ENCODE data around the gene APOL4. TPM values are rescaled to one million over a fixed set of nuclear protein-coding genes. Genes with fewer than 3 reads are reported as not detected.
"Not testable (repeated sequence)": the region's sequence is repeated elsewhere in the genome, so short reads cannot be mapped to it uniquely, and the experiment has no call there.

Gene APOL4
- total RNA-seq, 2 experiments from 2014 or later: 5.7 to 6.5 TPM

DNA sequence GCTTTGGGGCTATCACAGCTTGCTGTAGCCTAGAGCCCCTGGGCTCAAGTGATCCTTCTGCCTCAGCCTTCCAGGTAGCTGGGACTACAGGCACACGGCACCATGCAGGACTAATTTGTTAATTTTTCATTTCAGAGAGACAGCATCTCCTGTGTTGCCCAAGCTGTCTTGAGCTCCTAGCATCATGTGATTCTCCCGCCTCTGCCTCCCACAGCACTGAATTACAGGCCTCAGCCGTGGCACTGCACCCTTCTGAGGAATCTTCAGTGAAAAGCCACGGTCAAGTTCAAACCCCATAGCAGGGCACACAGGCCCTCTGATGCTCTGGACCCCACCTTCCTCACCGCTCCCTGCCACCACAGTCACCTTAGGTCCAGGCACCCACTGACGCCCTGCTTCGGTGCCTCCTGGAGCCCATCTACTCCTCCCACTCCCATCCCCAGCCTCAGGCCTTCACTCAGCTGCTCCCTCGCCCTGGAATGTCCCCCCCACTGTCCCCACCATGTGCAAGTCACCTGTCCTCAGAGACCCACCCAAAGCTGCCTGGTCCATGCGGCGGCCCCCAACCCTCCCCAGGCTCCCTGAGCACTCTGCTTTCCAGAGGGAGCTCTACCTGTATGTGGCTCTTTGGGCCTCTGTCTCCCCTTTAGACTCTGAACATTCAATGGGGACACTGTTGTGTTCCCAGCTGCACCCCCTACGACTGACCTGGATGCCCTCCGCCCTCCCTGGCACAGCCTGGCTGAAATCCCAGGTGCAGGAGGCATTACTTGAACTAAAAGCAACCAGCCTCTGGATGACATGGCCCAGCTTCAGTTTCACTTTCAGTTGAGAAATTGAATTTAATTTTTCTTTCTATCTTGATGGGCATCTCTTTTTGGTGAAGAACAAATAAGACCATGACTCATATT, 36.1 kb upstream of the APOL4 start:
- peaks cover 7% of the 10 kb centered on the region for H3K9me3 Mint-ChIP-seq
- peaks cover 51% of the 10 kb centered on the region for H3K4me1 Mint-ChIP-seq
- ATAC-seq (ENCODE audit: low read depth): no peak
- peaks cover 44% of the 10 kb centered on the region for H3K36me3 Mint-ChIP-seq
- peak overlapping the region; percentile 88 for H3K27ac Mint-ChIP-seq
- peaks cover 4% of the 10 kb centered on the region for H3K27me3 Mint-ChIP-seq
- DNase-seq: no peak
- peak overlapping the region; percentile 88 for H3K4me3 Mint-ChIP-seq
- POLR2A ChIA-PET: interaction anchor here (0.6 to 3.5 kb wide), 9 partner anchors 11 to 1260 kb away, joined by 3 to 26 read pairs (median 3); partner anchors contain the start of gene APOL1

DNA sequence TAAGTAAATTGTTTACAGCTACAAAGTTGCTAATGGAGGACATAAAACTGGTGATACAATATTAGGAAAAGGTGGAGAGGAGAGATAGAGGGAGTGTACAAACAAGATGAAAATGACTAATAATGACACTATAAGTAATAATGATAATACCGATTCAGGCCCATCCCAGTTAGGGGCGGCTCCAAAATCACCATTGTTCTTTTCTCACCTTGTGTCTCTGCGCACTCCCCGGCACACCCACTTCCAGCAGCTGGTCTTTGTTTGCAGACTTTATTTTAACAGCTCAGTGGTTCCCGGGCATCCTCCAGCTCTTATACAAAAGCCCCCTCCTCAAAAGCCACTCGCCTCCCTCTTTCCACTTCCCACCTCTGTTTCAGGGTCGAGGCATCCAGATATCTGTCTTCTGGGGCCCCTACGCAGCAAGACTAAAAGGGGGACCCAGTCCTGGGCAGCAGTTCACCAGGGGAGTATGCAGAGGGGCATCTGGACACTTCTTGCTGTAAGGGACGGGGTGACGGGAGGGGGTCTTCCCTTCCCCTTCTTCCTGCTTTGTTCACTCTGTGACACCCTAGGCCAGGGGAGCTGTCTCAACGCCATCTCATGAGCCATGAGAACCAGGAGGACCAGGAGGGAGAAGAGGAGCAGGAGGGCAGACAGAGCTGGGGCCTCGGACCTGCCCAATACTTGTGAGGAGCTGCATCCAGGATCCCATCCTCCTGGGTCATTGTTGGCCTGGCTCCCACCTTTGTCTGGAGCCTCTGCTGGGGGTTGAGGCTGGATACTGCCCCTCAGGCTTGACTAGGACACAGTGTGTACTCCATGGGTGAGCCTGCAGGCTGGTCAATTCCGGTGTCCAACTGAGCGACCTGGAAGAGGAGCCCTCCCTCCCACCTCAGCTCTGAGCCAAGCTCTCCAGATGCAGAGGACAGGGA, 35.0 kb upstream of the APOL4 start:
- peak overlapping the region; percentile 88 for H3K4me3 Mint-ChIP-seq
- peaks cover 50% of the 10 kb centered on the region for H3K36me3 Mint-ChIP-seq
- no peaks in the 10 kb centered on the region for H3K27me3 Mint-ChIP-seq
- peaks cover 4% of the 10 kb centered on the region for H3K9me3 Mint-ChIP-seq
- no peak for ATAC-seq (ENCODE audit: low read depth)
- peak overlapping the region; percentile 62 for H3K27ac Mint-ChIP-seq
- POLR2A ChIA-PET: interaction anchor here (1.4 to 3.5 kb wide), 3 partner anchors 7 to 41 kb away, joined by 4 to 15 read pairs (median 7); no protein-coding TSS in a partner anchor
- H3K4me1 Mint-ChIP-seq: peaks cover 57% of the 10 kb centered on the region
- no peak for DNase-seq

- Mint-ChIP-seq H3K27ac (peak overlapping the region; percentile 50), H3K4me1 (peaks cover 57% of the 10 kb centered on the region), H3K9me3 (peaks cover 4% of the 10 kb centered on the region), H3K27me3 (no peaks in the 10 kb centered on the region), H3K36me3 (peaks cover 50% of the 10 kb centered on the region), H3K4me3 (peak overlapping the region; percentile 76)
- POLR2A ChIA-PET: interaction anchor here (0.6 to 1.4 kb wide), 3 partner anchors 8 to 51 kb away, joined by 3 to 4 read pairs (median 4); partner anchors contain the start of gene APOL1
- no peak for DNase-seq
- no peak for ATAC-seq (ENCODE audit: low read depth)
Observed at GRCh38 chr22:36235585-36235984, 34.0 kb upstream of the APOL4 start.

- peak overlapping the region; percentile 85 for H3K27ac Mint-ChIP-seq
- ATAC-seq (ENCODE audit: low read depth): no peak
Observed at GRCh38 chr22:36234919-36235318, 33.3 kb upstream of the APOL4 start.

GRCh38 chr22:36234213-36234612, 32.6 kb upstream of the APOL4 start:
- H3K4me1 Mint-ChIP-seq: peaks cover 51% of the 10 kb centered on the region
- peaks cover 4% of the 10 kb centered on the region for H3K9me3 Mint-ChIP-seq
- ATAC-seq (ENCODE audit: low read depth) (no peak), DNase-seq (no peak)
- peaks cover 51% of the 10 kb centered on the region for H3K36me3 Mint-ChIP-seq
- H3K27me3 Mint-ChIP-seq: no peaks in the 10 kb centered on the region
- POLR2A ChIA-PET: interaction anchor here (0.6 kb wide), 1 partner anchor 19 kb away, joined by 3 read pairs; the partner anchor contains the start of gene APOL1
- H3K4me3 Mint-ChIP-seq: peak overlapping the region; percentile 76
- peak overlapping the region; percentile 85 for H3K27ac Mint-ChIP-seq

More at GRCh38 chr22:36234919-36235318, 33.3 kb upstream of the APOL4 start:
- no peaks in the 10 kb centered on the region for H3K27me3 Mint-ChIP-seq
- DNase-seq: no peak
- peak overlapping the region; percentile 76 for H3K4me3 Mint-ChIP-seq
- peaks cover 50% of the 10 kb centered on the region for H3K36me3 Mint-ChIP-seq
- POLR2A ChIA-PET: interaction anchor here (0.6 to 1.4 kb wide), 4 partner anchors 9 to 52 kb away, joined by 3 to 4 read pairs (median 4); partner anchors contain the start of gene APOL1
- peaks cover 4% of the 10 kb centered on the region for H3K9me3 Mint-ChIP-seq
- peaks cover 56% of the 10 kb centered on the region for H3K4me1 Mint-ChIP-seq

DNA sequence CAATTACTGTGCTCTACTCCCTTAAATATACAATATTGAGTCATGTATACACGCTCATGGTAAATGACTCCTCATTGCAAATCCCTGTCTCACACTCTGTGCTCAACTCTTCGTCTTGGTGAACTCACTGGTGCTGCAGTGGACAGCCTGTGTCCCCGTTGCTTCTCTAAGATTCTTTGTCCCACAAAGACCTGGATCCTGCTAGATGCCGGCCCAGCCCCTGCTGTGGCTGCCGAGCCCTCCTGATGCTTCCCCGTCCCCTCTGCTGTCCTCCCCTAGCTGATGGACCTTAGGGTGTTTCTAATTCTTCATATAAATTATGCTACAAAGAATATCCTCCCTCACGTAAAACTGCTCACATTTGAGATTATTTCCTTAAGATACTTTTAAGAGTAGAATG, 32.2 kb upstream of the APOL4 start:
- Mint-ChIP-seq H3K4me3 (no peak overlapping the region), H3K27ac (peak overlapping the region; percentile 85), H3K4me1 (peaks cover 51% of the 10 kb centered on the region), H3K9me3 (peaks cover 4% of the 10 kb centered on the region), H3K27me3 (no peaks in the 10 kb centered on the region), H3K36me3 (peaks cover 52% of the 10 kb centered on the region)
- ATAC-seq (ENCODE audit: low read depth): no peak
- DNase-seq: no peak
- POLR2A ChIA-PET: no interaction called here

DNA sequence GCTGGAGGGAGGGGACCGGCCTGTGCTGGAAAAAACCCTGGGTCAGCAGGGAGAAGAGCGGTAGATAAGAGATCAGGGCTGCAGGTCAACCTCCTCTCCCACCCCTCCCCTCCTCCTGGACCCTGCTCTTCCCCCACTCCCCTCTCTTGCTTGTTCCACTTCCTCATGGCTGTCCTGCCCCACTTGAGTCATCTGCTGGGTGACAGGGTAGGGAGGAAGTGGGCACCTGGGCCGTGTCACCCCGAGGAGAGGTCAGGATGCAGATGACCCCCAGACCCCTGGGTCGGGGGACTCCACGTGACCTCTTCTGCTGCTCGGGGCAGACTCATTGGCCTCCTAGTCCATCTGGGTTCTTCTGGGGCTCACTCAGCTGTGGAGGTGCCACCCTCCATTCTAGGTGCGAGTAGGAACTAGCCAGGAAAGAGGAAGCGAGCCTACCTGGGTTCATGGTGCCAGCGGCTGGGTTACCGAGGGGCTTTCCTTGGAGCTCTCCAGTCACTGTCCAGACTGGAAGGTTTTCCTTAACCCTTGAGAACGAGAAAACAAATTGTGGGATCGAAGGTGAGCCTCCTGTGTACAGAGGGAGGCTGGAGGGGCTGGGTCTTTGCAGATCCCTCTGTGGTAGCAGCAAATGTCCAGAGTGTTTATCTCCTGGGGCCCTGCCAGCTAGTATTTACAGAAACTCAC, 31.2 kb upstream of the APOL4 start:
- Mint-ChIP-seq H3K27ac (peak overlapping the region; percentile 31), H3K4me3 (no peak overlapping the region), H3K27me3 (no peaks in the 10 kb centered on the region), H3K9me3 (peaks cover 4% of the 10 kb centered on the region), H3K4me1 (peaks cover 50% of the 10 kb centered on the region), H3K36me3 (peaks cover 51% of the 10 kb centered on the region)
- ATAC-seq (ENCODE audit: low read depth): no peak
- POLR2A ChIA-PET: no interaction called here
- DNase-seq: no peak

DNA sequence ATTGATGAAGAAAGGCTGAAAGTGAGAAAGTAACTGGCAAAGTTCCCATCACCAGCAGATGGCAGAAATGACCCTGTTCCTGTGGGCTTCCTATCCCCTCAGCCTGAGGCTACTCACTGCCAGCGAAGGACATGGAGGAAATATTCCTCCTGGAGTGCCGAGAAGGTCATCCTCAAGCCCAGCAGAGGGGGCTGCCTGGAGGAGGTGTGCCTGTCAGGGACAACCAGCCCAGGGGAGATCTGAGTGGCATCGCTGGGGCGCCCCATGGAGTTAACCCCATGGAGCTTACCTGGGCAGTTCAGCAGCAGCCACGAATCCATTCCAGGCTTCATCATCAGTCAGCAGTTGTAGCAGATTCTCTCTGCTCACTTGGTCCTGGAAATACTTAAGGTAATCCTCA, 29.4 kb upstream of the APOL4 start:
- ATAC-seq (ENCODE audit: low read depth); H3K27ac Mint-ChIP-seq; H3K9me3 Mint-ChIP-seq; POLR2A ChIA-PET; H3K27me3 Mint-ChIP-seq; DNase-seq; H3K4me3 Mint-ChIP-seq: not testable (repeated sequence)
- peaks cover 45% of the 10 kb centered on the region for H3K4me1 Mint-ChIP-seq
- H3K36me3 Mint-ChIP-seq: peaks cover 51% of the 10 kb centered on the region

- POLR2A ChIA-PET; H3K27me3 Mint-ChIP-seq; H3K4me3 Mint-ChIP-seq; ATAC-seq (ENCODE audit: low read depth); H3K9me3 Mint-ChIP-seq; DNase-seq; H3K27ac Mint-ChIP-seq: not testable (repeated sequence)
- Mint-ChIP-seq H3K36me3 (peaks cover 38% of the 10 kb centered on the region), H3K4me1 (peaks cover 31% of the 10 kb centered on the region)
Observed at GRCh38 chr22:36229649-36230048, 28.0 kb upstream of the APOL4 start.

GRCh38 chr22:36228944-36229343, 27.3 kb upstream of the APOL4 start:
- peaks cover 24% of the 10 kb centered on the region for H3K4me1 Mint-ChIP-seq
- H3K36me3 Mint-ChIP-seq: peaks cover 35% of the 10 kb centered on the region
- no peak for DNase-seq
- POLR2A ChIA-PET: no interaction called here
- H3K27me3 Mint-ChIP-seq: no peaks in the 10 kb centered on the region
- no peaks in the 10 kb centered on the region for H3K9me3 Mint-ChIP-seq
- H3K27ac Mint-ChIP-seq: no peak overlapping the region
- no peak overlapping the region for H3K4me3 Mint-ChIP-seq
- ATAC-seq (ENCODE audit: low read depth): no peak

DNA sequence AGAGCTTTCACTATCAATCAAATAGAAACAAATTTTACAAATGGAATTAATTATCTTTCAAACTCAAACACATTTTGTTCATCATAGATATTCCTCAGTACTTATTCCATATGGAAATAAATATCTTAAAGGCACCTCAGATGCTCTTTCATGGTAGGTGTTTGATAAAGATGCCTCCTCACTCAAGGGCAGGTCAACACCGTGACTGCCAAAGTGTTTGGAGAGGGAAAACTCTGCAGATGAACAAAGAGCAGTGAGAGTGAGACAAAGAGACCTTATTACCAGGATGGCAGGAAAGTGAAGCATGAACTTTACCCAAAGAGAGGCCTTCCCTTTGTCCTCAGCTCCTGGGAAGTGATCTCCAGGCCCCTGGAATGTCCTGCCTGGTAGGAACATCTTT, 26.8 kb upstream of the APOL4 start:
- ATAC-seq (ENCODE audit: low read depth); H3K4me3 Mint-ChIP-seq; DNase-seq; H3K27me3 Mint-ChIP-seq; POLR2A ChIA-PET; H3K27ac Mint-ChIP-seq; H3K9me3 Mint-ChIP-seq: not testable (repeated sequence)
- Mint-ChIP-seq H3K4me1 (peaks cover 20% of the 10 kb centered on the region), H3K36me3 (peaks cover 34% of the 10 kb centered on the region)

GRCh38 chr22:36227806-36228205, 26.2 kb upstream of the APOL4 start:
- Mint-ChIP-seq H3K27ac (no peak overlapping the region), H3K9me3 (no peaks in the 10 kb centered on the region), H3K27me3 (no peaks in the 10 kb centered on the region), H3K4me3 (no peak overlapping the region), H3K4me1 (peaks cover 15% of the 10 kb centered on the region), H3K36me3 (peaks cover 34% of the 10 kb centered on the region)
- no peak for DNase-seq
- POLR2A ChIA-PET: interaction anchor here (3.8 kb wide), 1 partner anchor 10 kb away, joined by 15 read pairs; the partner anchor contains the start of gene APOL2
- no peak for ATAC-seq (ENCODE audit: low read depth)
